ENCODE measurements around the gene CDC7. TPM values are rescaled to one million over a fixed set of nuclear protein-coding genes. Genes with fewer than 3 reads are reported as not detected.

The CDC7 gene
- polyA plus RNA-seq, 1 donor from 2014 or later: 34.6 TPM

GRCh38 chr1:91568261-91568660 lies 67.6 kb downstream of the CDC7 start:
- no peaks in the 10 kb centered on the region for H3K27me3 ChIP-seq (ENCODE audit: insufficient read depth, low read depth, low read length)
- TF ChIP-seq RAD21 (conservative IDR thresholded peaks at IDR 0.05): no peak
- TF ChIP-seq REST (IDR thresholded peaks at IDR 0.05; ENCODE audit: borderline replicate concordance): no peak
- no peak for TF ChIP-seq TAF1 (IDR thresholded peaks at IDR 0.05; ENCODE audit: low read depth)
- no peak for TF ChIP-seq SMC3 (conservative IDR thresholded peaks at IDR 0.05; ENCODE audit: poor library complexity)
- no peak for TF ChIP-seq CTCF (IDR thresholded peaks at IDR 0.05; ENCODE audit: poor library complexity, severe bottlenecking)
- TF ChIP-seq POLR2AphosphoS5 (IDR thresholded peaks at IDR 0.05): no peak
- TF ChIP-seq EZH2 (IDR thresholded peaks at IDR 0.05; ENCODE audit: borderline replicate concordance, insufficient read depth, low read length, poor library complexity, severe bottlenecking): no peak
- TF ChIP-seq MXI1 (conservative IDR thresholded peaks at IDR 0.05; ENCODE audit: poor library complexity, severe bottlenecking): no peak
- no peak for TF ChIP-seq EP300 (conservative IDR thresholded peaks at IDR 0.05; ENCODE audit: poor library complexity, severe bottlenecking)

GRCh38 chr1:91569411-91570119 lies 68.9 kb downstream of the CDC7 start:
- H3K36me3 ChIP-seq (ENCODE audit: insufficient read depth, low read length): no peaks in the 10 kb centered on the region
- no peak overlapping the region for H2AFZ ChIP-seq (ENCODE audit: low read depth, low read length)
- no peak overlapping the region for H3K27ac ChIP-seq (ENCODE audit: low read length)
- H3K9me3 ChIP-seq (ENCODE audit: low read length): no peaks in the 10 kb centered on the region
- H3K9me2 ChIP-seq (ENCODE audit: insufficient read depth, low read length): no peaks in the 10 kb centered on the region
- no peak overlapping the region for H3K4me2 ChIP-seq (ENCODE audit: low read length)
- no peaks in the 10 kb centered on the region for H3K79me2 ChIP-seq (replicated peaks; ENCODE audit: insufficient read depth, low read length)
- H3K9ac ChIP-seq (ENCODE audit: low read length): no peak overlapping the region
- no peak overlapping the region for H3K4me3 ChIP-seq (ENCODE audit: low read length)
- no peaks in the 10 kb centered on the region for H3K27me3 ChIP-seq (ENCODE audit: insufficient read depth, low read depth, low read length)
- H4K20me1 ChIP-seq (ENCODE audit: insufficient read depth): no peaks in the 10 kb centered on the region
- no peaks in the 10 kb centered on the region for H3F3A ChIP-seq (ENCODE audit: insufficient read depth, low read length, poor library complexity, severe bottlenecking)
- no peak for TF ChIP-seq EP300 (conservative IDR thresholded peaks at IDR 0.05; ENCODE audit: poor library complexity, severe bottlenecking)
- no peak for TF ChIP-seq CTCF (IDR thresholded peaks at IDR 0.05; ENCODE audit: poor library complexity, severe bottlenecking)
- TF ChIP-seq TAF1 (IDR thresholded peaks at IDR 0.05; ENCODE audit: low read depth): no peak
- no peak for TF ChIP-seq REST (IDR thresholded peaks at IDR 0.05; ENCODE audit: borderline replicate concordance)
- no peak for TF ChIP-seq POLR2AphosphoS5 (IDR thresholded peaks at IDR 0.05)
- no peak for TF ChIP-seq EZH2 (IDR thresholded peaks at IDR 0.05; ENCODE audit: borderline replicate concordance, insufficient read depth, low read length, poor library complexity, severe bottlenecking)
- no peak for TF ChIP-seq MXI1 (conservative IDR thresholded peaks at IDR 0.05; ENCODE audit: poor library complexity, severe bottlenecking)
- no peak for TF ChIP-seq RAD21 (conservative IDR thresholded peaks at IDR 0.05)
- TF ChIP-seq SMC3 (conservative IDR thresholded peaks at IDR 0.05; ENCODE audit: poor library complexity): no peak

More at GRCh38 chr1:91568261-91568660, 67.6 kb downstream of the CDC7 start:
- Histone ChIP-seq H3K36me3 (ENCODE audit: insufficient read depth, low read length) (no peaks in the 10 kb centered on the region), H3K9ac (ENCODE audit: low read length) (no peak overlapping the region), H2AFZ (ENCODE audit: low read depth, low read length) (no peak overlapping the region), H3K9me3 (ENCODE audit: low read length) (no peaks in the 10 kb centered on the region), H3F3A (ENCODE audit: insufficient read depth, low read length, poor library complexity, severe bottlenecking) (no peaks in the 10 kb centered on the region), H3K4me3 (ENCODE audit: low read length) (no peak overlapping the region), H3K27ac (ENCODE audit: low read length) (no peak overlapping the region), H3K4me2 (ENCODE audit: low read length) (no peak overlapping the region), H3K79me2 (replicated peaks; ENCODE audit: insufficient read depth, low read length) (no peaks in the 10 kb centered on the region), H3K9me2 (ENCODE audit: insufficient read depth, low read length) (no peaks in the 10 kb centered on the region), H4K20me1 (ENCODE audit: insufficient read depth) (no peaks in the 10 kb centered on the region)

Data from neural cell (in vitro differentiated cells).